GM19023 (cell line): ENCODE measurements around the gene NMNAT3.
"Not testable (repeated sequence)": the region's sequence is repeated elsewhere in the genome, so short reads cannot be mapped to it uniquely, and the experiment has no call there.

ENCODE experiments used
- ATAC-seq: cut with Tn5 transposase; IDR thresholded peaks from one replicate; pipeline ENCODE4 v1.9.1; 2021; ENCODE audit warnings: mild to moderate bottlenecking, moderate library complexity; ENCODE audit not compliant: unreplicated experiment

NMNAT3 gene

GRCh38 chr3:139586420-139587017, 91.3 kb downstream of the NMNAT3 start:
- ATAC-seq: peak; percentile 80

DNA sequence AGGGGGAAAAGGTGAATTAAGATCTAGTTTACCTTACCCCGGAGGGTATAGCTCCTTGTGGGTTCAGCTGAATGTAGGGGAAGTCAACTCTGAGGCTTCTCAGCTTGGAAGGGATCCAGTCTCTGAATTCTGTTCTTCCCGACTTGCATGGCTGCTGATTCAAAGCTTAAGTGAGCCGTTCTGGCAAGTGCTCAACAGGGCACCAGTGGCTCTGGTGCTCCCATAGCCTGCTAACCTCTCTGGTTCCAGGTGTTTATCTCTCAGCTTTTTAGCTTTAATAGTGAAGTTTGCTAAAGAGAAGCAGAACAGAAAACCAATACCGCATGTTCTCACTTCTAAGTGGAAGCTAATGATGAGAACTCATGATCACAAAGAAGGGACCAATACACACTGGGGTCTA, 92.0 kb downstream of the NMNAT3 start:
- ATAC-seq: no peak

DNA sequence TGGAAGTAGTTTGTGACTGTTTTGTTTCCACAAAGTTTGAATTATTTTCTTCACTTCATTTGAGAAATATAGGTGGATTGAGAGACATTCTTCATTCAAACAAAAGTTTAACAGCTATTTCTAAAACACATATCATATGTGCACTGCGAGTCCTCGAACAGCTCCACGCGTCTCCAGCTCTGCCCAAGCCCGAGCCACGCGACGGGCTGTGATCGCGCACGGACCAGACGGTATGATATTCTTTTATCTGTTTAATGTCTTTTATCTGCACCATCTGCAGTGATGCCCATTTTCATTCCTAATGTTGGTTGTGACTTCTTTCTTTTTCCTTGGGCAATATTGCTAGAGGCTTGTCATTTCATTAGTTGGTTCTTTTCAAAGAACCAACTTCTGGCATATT, 94.1 kb downstream of the NMNAT3 start:
- ATAC-seq: not testable (repeated sequence)

DNA sequence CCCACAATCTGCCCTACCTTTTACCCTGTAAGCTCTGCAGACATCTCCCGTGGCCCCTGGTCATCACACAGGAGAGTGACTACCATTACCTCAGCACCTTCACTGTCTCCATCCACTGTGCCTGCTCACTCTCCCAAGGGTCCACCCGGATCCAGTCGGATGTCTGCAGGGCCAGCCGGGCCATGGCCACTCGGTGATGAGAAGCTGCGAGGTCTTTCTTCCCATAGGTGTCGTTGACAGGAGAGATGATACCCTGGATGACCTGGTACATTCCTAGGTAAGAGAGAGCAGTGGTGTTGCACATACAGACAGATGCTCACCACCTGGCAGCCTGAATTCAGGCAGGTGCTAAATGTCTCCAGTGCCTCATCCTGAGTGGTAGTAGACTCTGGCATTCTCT, 99.0 kb downstream of the NMNAT3 start:
- ATAC-seq: no peak

DNA sequence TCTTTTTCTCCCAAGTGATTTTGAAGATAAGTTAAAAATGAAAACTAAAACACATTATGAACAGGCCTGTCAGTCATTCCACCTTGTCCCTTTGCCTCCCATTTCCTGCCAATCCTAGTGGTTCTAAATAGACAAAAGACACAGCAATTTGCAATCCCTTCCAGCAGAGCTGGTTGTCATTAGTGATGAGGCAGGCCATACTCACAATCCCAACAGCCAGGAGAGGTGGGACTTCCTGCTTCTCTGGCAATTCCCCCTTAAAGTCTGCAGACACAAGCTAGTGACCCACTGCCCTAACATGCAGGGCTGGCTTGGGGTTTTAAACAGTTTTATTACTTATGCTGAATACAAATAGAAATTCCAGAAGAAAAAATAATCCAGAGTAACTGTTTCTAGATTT, 99.9 kb downstream of the NMNAT3 start:
- ATAC-seq: no peak

GRCh38 chr3:139577346-139577745, 100.4 kb downstream of the NMNAT3 start:
- no peak for ATAC-seq

DNA sequence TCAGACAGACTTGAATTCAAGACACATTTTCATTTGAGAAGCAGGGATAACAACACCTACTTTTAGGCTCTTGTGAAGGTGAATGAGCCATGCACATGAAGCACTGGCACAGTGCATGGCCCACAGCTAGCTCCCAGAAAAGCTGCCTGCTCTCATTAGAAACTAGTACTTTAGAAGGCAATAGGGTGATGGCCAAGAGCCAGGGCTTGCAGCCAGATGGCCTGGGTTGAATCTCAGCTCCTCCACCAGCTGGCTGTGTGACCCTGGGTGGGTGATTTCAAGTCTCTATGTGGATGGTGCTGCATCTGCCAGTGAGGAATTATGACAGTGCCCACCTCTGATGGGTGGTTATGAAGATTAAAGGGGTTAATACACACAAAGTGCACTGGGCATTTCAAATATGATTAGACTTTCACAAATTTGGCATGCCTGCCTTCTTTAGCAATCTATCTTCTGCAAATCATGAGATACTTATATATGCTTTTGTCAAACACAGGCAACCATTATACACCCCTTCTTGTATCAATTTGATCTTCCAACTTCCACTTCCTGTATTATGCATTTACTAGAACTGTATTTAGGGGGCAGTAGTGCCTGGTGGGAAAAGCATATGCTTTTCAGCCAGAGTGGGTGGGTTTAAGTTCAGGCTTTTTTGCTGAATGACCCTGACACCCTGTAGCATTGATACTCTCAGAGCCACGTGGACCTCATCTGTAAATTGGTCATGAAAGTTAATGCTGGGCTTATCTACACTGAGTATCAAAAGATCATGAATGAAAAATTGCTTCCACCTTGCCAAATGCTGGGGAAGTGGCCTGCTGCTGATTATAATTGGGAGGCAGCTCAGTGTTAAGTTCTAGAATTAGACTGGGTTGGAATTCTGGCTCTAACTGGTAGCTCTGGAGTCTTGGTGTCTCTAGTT, 103.5 kb downstream of the NMNAT3 start:
- ATAC-seq: no peak

DNA sequence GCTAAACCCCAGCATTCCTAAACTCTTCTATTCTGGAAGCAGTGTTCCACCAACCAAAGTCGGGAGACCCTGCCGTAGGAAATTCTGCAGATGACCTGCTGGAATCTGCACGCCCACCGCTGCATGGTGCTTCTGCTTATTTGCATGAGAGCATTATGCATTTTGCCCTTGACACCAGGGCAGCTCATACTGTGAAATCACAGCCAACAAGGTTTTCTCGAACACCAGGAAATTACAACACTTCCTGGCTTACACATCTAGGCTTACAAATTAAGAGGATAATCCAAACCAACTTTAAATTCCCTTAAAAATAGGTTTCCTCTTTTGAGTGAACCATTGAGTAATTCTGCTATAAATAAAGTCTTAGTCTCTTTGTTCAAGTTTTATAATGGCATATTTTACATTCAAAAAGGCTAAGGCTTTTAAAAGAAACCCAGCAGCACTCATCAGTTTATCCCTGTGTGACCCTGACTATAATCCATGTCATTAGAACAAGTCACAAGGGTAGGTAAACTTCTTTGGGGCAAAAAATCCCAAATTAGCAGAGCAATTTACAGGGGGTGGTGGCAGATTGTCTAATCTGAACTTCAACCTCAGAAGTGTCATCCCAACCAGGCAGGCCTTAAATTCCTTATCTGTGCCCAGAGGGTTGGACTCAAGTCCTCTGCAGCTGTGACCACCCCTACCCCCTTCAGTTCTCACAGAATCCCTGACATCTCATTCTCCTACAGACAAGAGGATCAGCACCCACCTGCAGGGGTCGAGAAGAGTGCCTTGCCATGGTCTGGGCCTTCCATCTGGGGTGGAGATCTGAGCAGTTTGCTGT, 104.7 kb downstream of the NMNAT3 start:
- no peak for ATAC-seq

GRCh38 chr3:139571711-139572110, 106.1 kb downstream of the NMNAT3 start:
- no peak for ATAC-seq

GRCh38 chr3:139564294-139564861, 113.4 kb downstream of the NMNAT3 start:
- ATAC-seq: no peak

- ATAC-seq: no peak
Observed at GRCh38 chr3:139561959-139562676, 115.7 kb downstream of the NMNAT3 start.

- no peak for ATAC-seq
Observed at GRCh38 chr3:139561255-139561817, 116.4 kb downstream of the NMNAT3 start.

- no peak for ATAC-seq
Observed at GRCh38 chr3:139560411-139560810, 117.4 kb downstream of the NMNAT3 start.

DNA sequence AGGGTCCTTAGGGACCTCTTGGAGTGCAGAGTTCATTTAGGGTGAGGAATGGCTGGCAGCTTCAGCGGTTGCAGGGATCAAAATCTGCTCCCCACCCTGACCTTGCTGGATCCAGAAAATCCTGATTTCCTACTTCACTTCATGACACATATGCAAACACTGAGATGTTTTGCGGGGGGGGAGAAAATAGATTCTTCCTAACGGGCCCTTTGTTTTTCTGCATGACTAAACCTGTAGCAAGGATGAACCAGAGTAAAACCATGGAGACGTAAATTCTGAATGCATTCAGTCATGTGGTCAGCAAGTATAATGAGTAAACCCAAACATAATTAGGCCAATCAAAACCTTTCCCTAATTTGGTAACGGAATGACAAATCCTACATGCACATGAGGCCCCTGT, 118.2 kb downstream of the NMNAT3 start:
- ATAC-seq: no peak

- ATAC-seq: no peak
Observed at GRCh38 chr3:139558351-139559266, 119.2 kb downstream of the NMNAT3 start.

DNA sequence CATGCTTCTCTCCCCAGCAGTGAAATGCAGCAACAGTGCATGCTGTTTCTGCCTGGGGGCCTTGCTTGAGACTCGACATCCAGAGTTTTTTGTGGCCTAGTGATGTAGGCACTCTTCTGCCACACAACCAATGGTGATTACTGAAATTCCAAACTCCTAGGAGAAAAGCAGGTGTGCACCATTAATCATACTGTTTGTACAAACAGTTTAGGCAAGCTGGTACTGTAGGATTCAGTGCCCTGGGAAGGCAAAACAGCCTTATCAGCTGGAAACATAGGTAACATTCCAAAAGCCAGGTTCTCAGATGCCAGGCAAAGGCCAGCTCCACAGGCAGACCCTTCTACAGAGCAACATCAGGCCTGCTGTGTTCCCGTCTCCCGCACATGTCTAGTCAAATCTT, 120.7 kb downstream of the NMNAT3 start:
- ATAC-seq: no peak

DNA sequence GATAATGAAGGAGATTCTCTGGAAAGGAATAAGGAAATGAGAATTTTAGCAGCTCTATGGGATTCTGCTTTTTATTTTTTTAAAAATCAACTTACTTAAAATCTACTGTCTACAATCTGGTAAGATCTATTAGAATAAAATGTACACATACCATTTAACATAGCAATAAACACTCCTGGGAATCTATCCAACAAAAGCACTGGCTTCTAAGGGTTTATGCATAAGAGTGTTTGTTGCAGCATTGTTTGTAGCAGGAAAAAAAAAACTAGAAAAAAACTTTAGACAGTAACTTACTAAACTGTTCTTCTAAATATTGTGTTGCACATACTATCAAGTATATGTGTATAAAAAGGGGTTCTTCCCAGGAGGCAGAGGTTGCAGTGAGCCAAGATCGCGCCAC, 122.5 kb downstream of the NMNAT3 start:
- no peak for ATAC-seq

DNA sequence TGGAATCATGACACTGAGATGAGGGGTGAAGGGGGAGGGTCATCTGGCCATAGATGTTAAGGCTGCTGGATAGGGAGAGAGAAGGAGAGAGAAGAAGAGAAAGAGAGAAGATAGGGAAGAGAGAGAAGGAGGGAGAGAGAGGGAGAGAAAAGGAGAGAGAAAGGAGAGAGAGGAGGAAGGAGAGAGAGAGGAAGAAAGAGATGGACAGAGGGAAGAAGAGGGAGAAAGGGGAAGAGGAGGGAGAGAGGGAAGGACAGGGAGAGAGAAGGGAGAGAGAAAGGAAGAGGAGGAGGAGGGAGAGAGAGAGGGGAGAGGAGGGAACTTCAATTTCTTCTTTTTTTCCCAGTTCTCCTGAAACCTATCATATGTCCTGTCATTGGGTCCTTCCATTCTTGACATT, 123.1 kb downstream of the NMNAT3 start:
- no peak for ATAC-seq
